ENCODE data around the gene DNALI1. TPM values are rescaled to one million over a fixed set of nuclear protein-coding genes. Genes with fewer than 3 reads are reported as not detected.

The DNALI1 gene
- total and polyA plus RNA-seq, 2 of the 4 experiments (the other 2 are of a cell fraction): 9.1 to 10.1 TPM

DNA sequence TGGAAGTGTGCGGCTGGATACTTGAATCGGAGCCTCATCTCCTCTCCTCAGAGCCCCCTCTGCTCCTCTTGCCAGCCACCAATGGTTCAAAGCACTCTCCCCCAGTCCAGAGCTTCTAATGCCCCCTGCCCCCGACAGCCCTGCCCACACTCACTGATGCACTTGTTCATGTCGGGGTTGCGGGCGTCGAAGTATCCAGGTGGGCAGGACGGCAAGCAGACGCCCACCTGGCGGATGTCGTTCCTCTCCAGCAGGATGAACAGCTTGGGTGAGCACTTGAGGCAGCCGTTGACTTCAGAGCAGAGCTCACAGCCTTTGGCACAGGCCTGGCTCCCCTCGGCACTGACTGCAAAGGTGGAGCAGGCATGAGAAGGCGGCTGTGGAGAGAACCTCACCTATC is 59.6 kb downstream of the DNALI1 start:
- Histone ChIP-seq H3K27ac (ENCODE audit: insufficient read depth, low read length) (no peak overlapping the region), H3K9me3 (ENCODE audit: control insufficient read depth, insufficient read depth, low read length) (no peaks in the 10 kb centered on the region), H3K27me3 (ENCODE audit: control insufficient read depth, insufficient read depth, low read length) (peaks cover 38% of the 10 kb centered on the region), H3K18ac (ENCODE audit: low read depth, low read length) (no peak overlapping the region), H3K4ac (ENCODE audit: low read depth, low read length) (no peak overlapping the region), H4K5ac (ENCODE audit: low read depth, low read length) (no peak overlapping the region), H3K9ac (ENCODE audit: low read depth, low read length) (no peak overlapping the region), H2AFZ (replicated peaks; ENCODE audit: low read length, poor library complexity) (no peak overlapping the region), H4K20me1 (ENCODE audit: insufficient read depth, low read length) (no peaks in the 10 kb centered on the region), H4K8ac (ENCODE audit: low read depth in 2 of 2, low read length in 2 of 2) (no peak overlapping the region), H2BK20ac (ENCODE audit: low read depth, low read length) (no peak overlapping the region), H3K36me3 (ENCODE audit: control insufficient read depth, insufficient read depth, low read length) (no peaks in the 10 kb centered on the region), H2BK15ac (ENCODE audit: low read depth, low read length) (no peak overlapping the region), H3K4me1 (ENCODE audit: control insufficient read depth, insufficient read depth, low read length) (no peaks in the 10 kb centered on the region), H3K23ac (ENCODE audit: low read depth, low read length) (no peak overlapping the region), H3K14ac (replicated peaks; ENCODE audit: low read depth, low read length) (no peak overlapping the region), H3K9me1 (ENCODE audit: insufficient read depth, low read length) (no peaks in the 10 kb centered on the region), H4K91ac (ENCODE audit: insufficient read depth, low read depth, low read length) (no peak overlapping the region), H2BK120ac (ENCODE audit: low read depth, low read length) (no peak overlapping the region), H2AK5ac (ENCODE audit: low read depth, low read length) (no peak overlapping the region), H2BK5ac (ENCODE audit: low read depth, low read length, poor library complexity, severe bottlenecking) (no peak overlapping the region), H3K4me3 (ENCODE audit: insufficient read depth, low read depth, low read length) (no peak overlapping the region), H3K56ac (ENCODE audit: extremely low read depth, insufficient read depth, low read length) (no peak overlapping the region), H3K79me1 (ENCODE audit: low read depth in 1 of 2, low read length in 2 of 2) (no peaks in the 10 kb centered on the region), H3K4me2 (ENCODE audit: low read depth, low read length) (no peak overlapping the region), H2AK9ac (replicated peaks; ENCODE audit: low read depth, low read length, poor library complexity) (no peak overlapping the region)
- BruUV-seq (replicated peaks): no TSS peak
- no peak for ATAC-seq (ENCODE audit: low read depth)
- in situ Hi-C loops (cut with MboI; ENCODE audit: low sequenced_read_pairs) (loop anchor here (25.0 kb wide), 1 partner anchor 1196 kb away; no protein-coding TSS in a partner anchor), intact Hi-C loops (cut with micrococcal nuclease) (no loop called here), dilution Hi-C loops (cut with HindIII; ENCODE audit: low sequenced_read_pairs, unreplicated experiment) (no loop called here)
- ChIA-PET POLR2A (ENCODE audit: unreplicated experiment) (no interaction called here), CTCF (no interaction called here)
- WGBS, 2 experiments (ENCODE audit: extremely low coverage in 2 of 2, insufficient read length in 1 of 2): 52% methylated on average over 9 of the region's 14 CpGs; no CpG with 5 or more reads in 1 of the 2 experiments
- no peak for DNase-seq
- no peak for TF ChIP-seq NFE2L2 (IDR thresholded peaks at IDR 0.05; ENCODE audit: low read depth, low read length)
- no peak for TF ChIP-seq POLR2A (IDR thresholded peaks at IDR 0.05; ENCODE audit: low read depth, low read length)
- TF ChIP-seq CHD1 (IDR thresholded peaks at IDR 0.05; ENCODE audit: low read depth, low read length): no peak
- TF ChIP-seq, protein P1, sequence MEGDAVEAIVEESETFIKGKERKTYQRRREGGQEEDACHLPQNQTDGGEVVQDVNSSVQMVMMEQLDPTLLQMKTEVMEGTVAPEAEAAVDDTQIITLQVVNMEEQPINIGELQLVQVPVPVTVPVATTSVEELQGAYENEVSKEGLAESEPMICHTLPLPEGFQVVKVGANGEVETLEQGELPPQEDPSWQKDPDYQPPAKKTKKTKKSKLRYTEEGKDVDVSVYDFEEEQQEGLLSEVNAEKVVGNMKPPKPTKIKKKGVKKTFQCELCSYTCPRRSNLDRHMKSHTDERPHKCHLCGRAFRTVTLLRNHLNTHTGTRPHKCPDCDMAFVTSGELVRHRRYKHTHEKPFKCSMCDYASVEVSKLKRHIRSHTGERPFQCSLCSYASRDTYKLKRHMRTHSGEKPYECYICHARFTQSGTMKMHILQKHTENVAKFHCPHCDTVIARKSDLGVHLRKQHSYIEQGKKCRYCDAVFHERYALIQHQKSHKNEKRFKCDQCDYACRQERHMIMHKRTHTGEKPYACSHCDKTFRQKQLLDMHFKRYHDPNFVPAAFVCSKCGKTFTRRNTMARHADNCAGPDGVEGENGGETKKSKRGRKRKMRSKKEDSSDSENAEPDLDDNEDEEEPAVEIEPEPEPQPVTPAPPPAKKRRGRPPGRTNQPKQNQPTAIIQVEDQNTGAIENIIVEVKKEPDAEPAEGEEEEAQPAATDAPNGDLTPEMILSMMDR (conservative IDR thresholded peaks at IDR 0.05; ENCODE audit: low read depth, low read length): no peak
- TF ChIP-seq, protein P2, sequence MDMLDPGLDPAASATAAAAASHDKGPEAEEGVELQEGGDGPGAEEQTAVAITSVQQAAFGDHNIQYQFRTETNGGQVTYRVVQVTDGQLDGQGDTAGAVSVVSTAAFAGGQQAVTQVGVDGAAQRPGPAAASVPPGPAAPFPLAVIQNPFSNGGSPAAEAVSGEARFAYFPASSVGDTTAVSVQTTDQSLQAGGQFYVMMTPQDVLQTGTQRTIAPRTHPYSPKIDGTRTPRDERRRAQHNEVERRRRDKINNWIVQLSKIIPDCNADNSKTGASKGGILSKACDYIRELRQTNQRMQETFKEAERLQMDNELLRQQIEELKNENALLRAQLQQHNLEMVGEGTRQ (IDR thresholded peaks at IDR 0.05; ENCODE audit: low read depth, low read length): no peak
- TF ChIP-seq ELK1 (IDR thresholded peaks at IDR 0.05; ENCODE audit: borderline replicate concordance, low read depth, low read length): no peak
- TF ChIP-seq MAZ (IDR thresholded peaks at IDR 0.05; ENCODE audit: borderline replicate concordance, low read depth, low read length): no peak
- no peak for TF ChIP-seq RAD21 (IDR thresholded peaks at IDR 0.05; ENCODE audit: low read length)
- TF ChIP-seq RCOR1 (IDR thresholded peaks at IDR 0.05; ENCODE audit: insufficient replicate concordance, low read length): no peak
- TF ChIP-seq MXI1 (IDR thresholded peaks at IDR 0.05; ENCODE audit: borderline replicate concordance, low read depth, low read length): no peak
- TF ChIP-seq RFX5 (IDR thresholded peaks at IDR 0.05; ENCODE audit: low read depth, low read length): no peak
- no peak for TF ChIP-seq FOS (IDR thresholded peaks at IDR 0.05; ENCODE audit: low read depth, low read length)
- TF ChIP-seq BHLHE40 (IDR thresholded peaks at IDR 0.05; ENCODE audit: low read depth, low read length): no peak
- no peak for TF ChIP-seq MAFK (IDR thresholded peaks at IDR 0.05; ENCODE audit: low read depth, low read length)
- TF ChIP-seq CEBPB (IDR thresholded peaks at IDR 0.05; ENCODE audit: low read depth, low read length): no peak

Measured in IMR-90 (cell line).